HCT116 (cell line): Measurements from ENCODE around the gene NGEF. TPM values are rescaled to one million over a fixed set of nuclear protein-coding genes. Genes with fewer than 3 reads are reported as not detected.

Experiments used
- ATAC-seq: fragments of 200-7000 bp; cut with Tn5 transposase; 2 replicates; pipeline ENCODE4 v1.9.1; 2020; ENCODE audit warnings: mild to moderate bottlenecking, moderate library complexity
- BruUV-seq: library from RNA; stranded (reverse); fragments of 400-500 nt; replicated peaks from 2 replicates; lab custom pipeline; 2021; lab: Mats Ljungman, UMichigan
- CTCF ChIA-PET: fragments of 300-600 bp; sonication (Branson Sonifier 250); formaldehyde crosslinking; loops from one replicate; lab custom pipeline; 2021; ENCODE audit warnings: antibody characterized with exemption; lab: Charles Lee
- POLR2A ChIA-PET: fragments of 300-600, 350-600 bp; sonication (Branson Sonifier 250); formaldehyde crosslinking; loops from one replicate; lab custom pipeline; 2021; ENCODE audit warnings: antibody characterized with exemption; lab: Charles Lee
- RAD21 ChIA-PET, 2 experiments: fragments of 300-600 bp; sonication (Branson Sonifier 250); formaldehyde crosslinking; loops; one replicate each; lab custom pipeline; 2023; ENCODE audit warnings: low total read pairs in 2 of 2; ENCODE audit not compliant: uncharacterized antibody in 2 of 2, unreplicated experiment in 2 of 2, low non-redundant PET in 1 of 2; lab: Charles Lee
- DNase-seq: peaks from one replicate; pipeline ENCODE4 v3.0.0-alpha.2; 2010; ENCODE audit warnings: low read depth, low spot score
- H2AFZ ChIP-seq: fragments of 200-600 bp; shearing (Covaris generic), sonication (generic); 2 replicates; pipeline ENCODE4 v1.6.1; 2017; ENCODE audit warnings: low read depth, mixed run types, mixed read lengths, antibody characterized with exemption, low read length; ENCODE audit not compliant: poor library complexity, severe bottlenecking
- H3K27ac ChIP-seq: 2 replicates; pipeline ENCODE4 v1.5.1; 2012; ENCODE audit warnings: low read depth, low read length
- H3K27me3 ChIP-seq: fragments of 200-600 bp; sonication (generic); 2 replicates; pipeline ENCODE4 v1.6.1; 2016; ENCODE audit warnings: mixed run types, low read length, mixed read lengths; ENCODE audit not compliant: insufficient read depth
- H3K36me3 ChIP-seq, 2 experiments: fragments of 200-500 bp in 1 of 2; fragments of 200-600 bp in 1 of 2; sonication (Bioruptor generic) in 1 of 2; sonication (generic) in 1 of 2; 2 replicates each; pipeline versions ENCODE4 v1.5.1 to v1.6.1; 2014 to 2016; ENCODE audit warnings: low read length in 2 of 2, inconsistent platforms in 1 of 2, mixed read lengths in 1 of 2, mixed run types in 1 of 2; ENCODE audit not compliant: insufficient read depth in 2 of 2, control insufficient read depth in 1 of 2
- H3K4me1 ChIP-seq, 2 experiments: fragments of 200-600 bp in 1 of 2; sonication (generic) in 1 of 2; 2 replicates each; pipeline versions ENCODE4 v1.5.1 to v1.6.1; 2012 to 2017; ENCODE audit warnings: low read length in 2 of 2, inconsistent platforms in 1 of 2, mild to moderate bottlenecking in 1 of 2, mixed read lengths in 1 of 2, mixed run types in 1 of 2, moderate library complexity in 1 of 2; ENCODE audit not compliant: insufficient read depth in 2 of 2, control insufficient read depth in 1 of 2
- H3K4me2 ChIP-seq: fragments of 200-600 bp; sonication (generic); 2 replicates; pipeline ENCODE4 v1.6.1; 2017; ENCODE audit warnings: mixed run types, low read length, mixed read lengths
- H3K4me3 ChIP-seq, 2 experiments: fragments of 200-600 bp in 1 of 2; sonication (generic) in 1 of 2; replicated peaks in 1 of 2; 2 replicates each; pipeline ENCODE4 v1.5.1; 2011 to 2016; ENCODE audit warnings: low read length in 2 of 2, control low read depth in 1 of 2, low read depth in 1 of 2, mild to moderate bottlenecking in 1 of 2, mixed read lengths in 1 of 2, mixed run types in 1 of 2
- H3K79me2 ChIP-seq: fragments of 200-600 bp; sonication (generic); 2 replicates; pipeline ENCODE4 v1.6.1; 2017; ENCODE audit warnings: mild to moderate bottlenecking, mixed run types, low read length, moderate library complexity, mixed read lengths; ENCODE audit not compliant: insufficient read depth
- H3K9ac ChIP-seq: fragments of 200-600 bp; sonication (generic); 2 replicates; pipeline ENCODE4 v1.6.1; 2016; ENCODE audit warnings: low read length, mixed read lengths
- H3K9me2 ChIP-seq: fragments of 200-600 bp; sonication (generic), shearing (Covaris generic); 2 replicates; pipeline ENCODE4 v1.6.1; 2017; ENCODE audit warnings: mixed run types, mild to moderate bottlenecking, moderate library complexity; ENCODE audit not compliant: insufficient read depth
- H3K9me3 ChIP-seq, 2 experiments: fragments of 200-500 bp in 1 of 2; fragments of 200-600 bp in 1 of 2; sonication (Bioruptor generic) in 1 of 2; sonication (generic) in 1 of 2; 2 replicates each; pipeline ENCODE4 v1.6.1; 2014 to 2017; ENCODE audit warnings: low read length in 2 of 2, mixed read lengths in 2 of 2, inconsistent platforms in 1 of 2, low read depth in 1 of 2, mild to moderate bottlenecking in 1 of 2, mixed run types in 1 of 2, moderate library complexity in 1 of 2; ENCODE audit not compliant: control insufficient read depth in 1 of 2, insufficient read depth in 1 of 2
- H4K20me1 ChIP-seq: fragments of 200-600 bp; sonication (generic), shearing (Covaris generic); 2 replicates; pipeline ENCODE4 v1.6.1; 2017; ENCODE audit warnings: mixed run types, mild to moderate bottlenecking, moderate library complexity; ENCODE audit not compliant: insufficient read depth
- ATF3 ChIP-seq: IDR thresholded peaks from 2 replicates; pipeline ENCODE4 v1.6.1; 2012
- CBX3 ChIP-seq: IDR thresholded peaks from 2 replicates; pipeline ENCODE4 v1.6.1; 2012; ENCODE audit warnings: low read depth
- ELF1 ChIP-seq: IDR thresholded peaks from 2 replicates; pipeline ENCODE4 v1.6.1; 2012; ENCODE audit warnings: low read depth, borderline replicate concordance
- EZH2 ChIP-seq: fragments of 200-600 bp; sonication (generic); IDR thresholded peaks from 2 replicates; pipeline ENCODE4 v1.6.1; 2017; ENCODE audit warnings: antibody characterized with exemption, mixed run types
- EZH2phosphoT487 ChIP-seq: fragments of 200-600 bp; IDR thresholded peaks from 2 replicates; pipeline ENCODE4 v1.6.1; 2018; ENCODE audit warnings: antibody characterized with exemption, borderline replicate concordance
- FOSL1 ChIP-seq: IDR thresholded peaks from 2 replicates; pipeline ENCODE4 v1.6.1; 2012; ENCODE audit warnings: low read depth
- MAX ChIP-seq: IDR thresholded peaks from 2 replicates; pipeline ENCODE4 v1.6.1; 2012
- POLR2A ChIP-seq: IDR thresholded peaks from 2 replicates; pipeline ENCODE4 v1.7.0; 2011; ENCODE audit warnings: borderline replicate concordance; ENCODE audit not compliant: insufficient read depth, insufficient read length; ENCODE audit errors: extremely low read depth
- POLR2AphosphoS5 ChIP-seq: IDR thresholded peaks from 2 replicates; pipeline ENCODE4 v1.6.1; 2011; ENCODE audit warnings: mild to moderate bottlenecking, low read depth, low read length, moderate library complexity
- RAD21 ChIP-seq: IDR thresholded peaks from 2 replicates; pipeline ENCODE4 v1.6.1; 2012; ENCODE audit warnings: low read depth, mild to moderate bottlenecking
- SIN3A ChIP-seq: IDR thresholded peaks from 2 replicates; pipeline ENCODE4 v1.6.1; 2012; ENCODE audit warnings: low read depth
- SP1 ChIP-seq: IDR thresholded peaks from 2 replicates; pipeline ENCODE4 v1.6.1; 2012; ENCODE audit warnings: low read depth
- TCF7L2 ChIP-seq: IDR thresholded peaks from 2 replicates; pipeline ENCODE4 v1.7.0; 2011; ENCODE audit warnings: borderline replicate concordance, inconsistent platforms; ENCODE audit not compliant: insufficient read depth, insufficient read length; ENCODE audit errors: extremely low read depth
- YY1 ChIP-seq: IDR thresholded peaks from 2 replicates; pipeline ENCODE4 v1.6.1; 2011; ENCODE audit warnings: low read length, low read depth, moderate library complexity, mild to moderate bottlenecking; ENCODE audit not compliant: insufficient replicate concordance; ENCODE audit errors: extremely low read depth
- ZFX ChIP-seq: fragments of 450-650 bp; IDR thresholded peaks from 2 replicates; pipeline ENCODE4 v1.6.1; 2017
- ZNF274 ChIP-seq: fragments of 200-500 bp; sonication (Bioruptor generic); IDR thresholded peaks from 2 replicates; pipeline ENCODE4 v1.6.1; 2014; ENCODE audit warnings: mild to moderate bottlenecking, low read depth, low read length, inconsistent platforms
- intact Hi-C: fragments of 100-400 bp; cut with micrococcal nuclease; formaldehyde crosslinking; loops from 2 replicates; pipeline ENCODE4 v1.10.0; 2022
- total RNA-seq: library from RNA; stranded (reverse); gene quantifications from one replicate; pipeline ENCODE4 v1.2.1, GENCODE V29; 2021; ENCODE audit not compliant: unreplicated experiment

NGEF gene
- total RNA-seq, 1 experiment from 2014 or later, result 12.6 TPM

- H3K9ac ChIP-seq, result no peak overlapping the region
- no peak for ATAC-seq
- TF ChIP-seq ELF1 (no peak), RAD21 (no peak), ATF3 (no peak), POLR2A (no peak), ZFX (no peak)
- no peak for DNase-seq
- no peak overlapping the region for H3K4me3 ChIP-seq
- no peaks in the 10 kb centered on the region for H3K79me2 ChIP-seq
- ChIA-PET POLR2A (no interaction called here), RAD21 (no interaction called here), CTCF (interaction anchor here (1.6 kb wide), 1 partner anchor 72 kb away, joined by 3 read pairs; no protein-coding TSS in a partner anchor)
- H3K36me3 ChIP-seq, result no peaks in the 10 kb centered on the region
- no peak overlapping the region for H3K4me2 ChIP-seq
- no peaks in the 10 kb centered on the region for H3K9me2 ChIP-seq
- intact Hi-C loops, result no loop called here
- H2AFZ ChIP-seq, result no peak overlapping the region
- H3K27ac ChIP-seq, result no peak overlapping the region
- H3K9me3 ChIP-seq, result no peaks in the 10 kb centered on the region
- H3K4me1 ChIP-seq, result no peaks in the 10 kb centered on the region; a peak in 1 of 4 replicates
- no TSS peak for BruUV-seq
- no peaks in the 10 kb centered on the region for H4K20me1 ChIP-seq
- H3K27me3 ChIP-seq, result no peaks in the 10 kb centered on the region
These were observed 87.3 kb downstream of the NGEF start for GRCh38 chr2:232925821-232926156.

GRCh38 chr2:232925153-232925820, 87.8 kb downstream of the NGEF start:
- ChIA-PET POLR2A (no interaction called here), CTCF (interaction anchor here (1.6 kb wide), 1 partner anchor 72 kb away, joined by 3 read pairs; no protein-coding TSS in a partner anchor), RAD21 (no interaction called here)
- Histone ChIP-seq H3K27ac (no peak overlapping the region), H3K9me3 (no peaks in the 10 kb centered on the region), H3K4me1 (no peaks in the 10 kb centered on the region; a peak in 1 of 4 replicates), H3K27me3 (no peaks in the 10 kb centered on the region), H3K9ac (no peak overlapping the region), H3K36me3 (no peaks in the 10 kb centered on the region), H2AFZ (no peak overlapping the region), H3K4me2 (no peak overlapping the region), H4K20me1 (no peaks in the 10 kb centered on the region), H3K4me3 (no peak overlapping the region), H3K9me2 (no peaks in the 10 kb centered on the region), H3K79me2 (no peaks in the 10 kb centered on the region)
- DNase-seq (no peak), ATAC-seq (peak; percentile 67; the same call in 1 of the 2 replicates)
- BruUV-seq, result no TSS peak
- intact Hi-C loops, result no loop called here
- TF ChIP-seq ELF1 (no peak), FOSL1 (no peak), TCF7L2 (no peak), SIN3A (no peak), EZH2phosphoT487 (no peak), ZNF274 (no peak), EZH2 (no peak), MAX (no peak), SP1 (no peak), POLR2AphosphoS5 (no peak), RAD21 (no peak), CBX3 (no peak), YY1 (no peak), POLR2A (no peak), ZFX (no peak)
